ENCODE results near the gene BORCS5. TPM values are rescaled to one million over a fixed set of nuclear protein-coding genes. Genes with fewer than 3 reads are reported as not detected.

BORCS5 gene
- total RNA-seq, 2 experiments from 2014 or later: 25.7 to 28.4 TPM

DNA sequence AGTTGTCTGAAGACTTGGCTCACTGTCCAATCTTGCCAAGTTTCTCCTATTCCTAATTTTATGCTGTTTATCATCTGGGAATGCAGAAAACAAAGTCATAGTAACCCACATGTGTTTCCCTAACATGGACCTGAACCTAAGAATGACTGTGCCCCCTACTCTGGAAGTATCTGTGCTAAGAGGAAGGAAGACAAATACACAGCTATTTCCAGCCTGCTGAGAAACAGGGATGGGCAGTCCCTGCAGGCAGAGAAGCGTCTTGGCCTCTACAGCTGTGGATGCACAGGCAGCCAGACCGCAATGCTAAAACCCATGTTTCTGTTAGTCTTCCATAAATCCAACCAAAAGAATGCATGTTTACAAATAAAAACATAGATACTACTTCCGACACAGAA lies 149.6 kb downstream of the BORCS5 start:
- Mint-ChIP-seq H3K27ac (peak overlapping the region; percentile 12), H3K36me3 (ENCODE audit: low read depth) (peaks cover 14% of the 10 kb centered on the region), H3K4me1 (peaks cover 33% of the 10 kb centered on the region), H3K4me3 (no peak overlapping the region), H3K9me3 (no peaks in the 10 kb centered on the region), H3K27me3 (no peaks in the 10 kb centered on the region)
- ChIA-PET CTCF (interaction anchor here (0.6 to 1.7 kb wide), 5 partner anchors 10 to 298 kb away, joined by 3 to 4 read pairs (median 3); no protein-coding TSS in a partner anchor), POLR2A (no interaction called here)
- no peak for DNase-seq

DNA sequence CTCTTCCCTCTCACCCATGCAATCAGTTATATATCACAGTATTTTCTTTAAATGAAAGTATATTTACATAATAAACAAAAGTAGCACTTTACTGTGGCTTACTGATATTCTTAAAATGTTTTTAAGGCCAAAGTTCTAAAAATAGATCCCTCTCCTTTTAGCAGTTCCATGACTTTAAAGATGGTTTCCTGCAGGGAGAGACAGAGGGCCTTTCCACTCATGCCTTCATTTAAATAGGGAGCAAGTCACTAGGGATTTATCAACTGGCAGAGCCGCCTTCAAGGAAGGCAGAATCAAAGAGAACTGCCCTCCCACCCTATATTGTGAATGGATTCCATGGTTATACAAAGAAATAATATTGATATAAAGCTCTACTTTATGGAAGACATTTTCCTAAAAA lies 150.2 kb downstream of the BORCS5 start:
- no peak overlapping the region for H3K27ac Mint-ChIP-seq
- H3K9me3 Mint-ChIP-seq: no peaks in the 10 kb centered on the region
- POLR2A ChIA-PET: no interaction called here
- DNase-seq: no peak
- no peak overlapping the region for H3K4me3 Mint-ChIP-seq
- CTCF ChIA-PET: interaction anchor here (1.3 to 1.7 kb wide), 2 partner anchors 9 to 132 kb away, joined by 3 to 4 read pairs; no protein-coding TSS in a partner anchor
- H3K36me3 Mint-ChIP-seq (ENCODE audit: low read depth): peaks cover 14% of the 10 kb centered on the region
- H3K27me3 Mint-ChIP-seq: no peaks in the 10 kb centered on the region
- H3K4me1 Mint-ChIP-seq: peaks cover 33% of the 10 kb centered on the region

- Mint-ChIP-seq H3K4me3 (no peak overlapping the region), H3K27ac (no peak overlapping the region), H3K27me3 (no peaks in the 10 kb centered on the region), H3K36me3 (ENCODE audit: low read depth) (peaks cover 17% of the 10 kb centered on the region), H3K9me3 (no peaks in the 10 kb centered on the region), H3K4me1 (peaks cover 25% of the 10 kb centered on the region)
- no peak for DNase-seq
- CTCF ChIA-PET: interaction anchor here (0.6 to 1.2 kb wide), 2 partner anchors 11 to 217 kb away, joined by 3 read pairs; no protein-coding TSS in a partner anchor
- POLR2A ChIA-PET: no interaction called here
Observed at GRCh38 chr12:12508612-12509011, 151.7 kb downstream of the BORCS5 start.

DNA sequence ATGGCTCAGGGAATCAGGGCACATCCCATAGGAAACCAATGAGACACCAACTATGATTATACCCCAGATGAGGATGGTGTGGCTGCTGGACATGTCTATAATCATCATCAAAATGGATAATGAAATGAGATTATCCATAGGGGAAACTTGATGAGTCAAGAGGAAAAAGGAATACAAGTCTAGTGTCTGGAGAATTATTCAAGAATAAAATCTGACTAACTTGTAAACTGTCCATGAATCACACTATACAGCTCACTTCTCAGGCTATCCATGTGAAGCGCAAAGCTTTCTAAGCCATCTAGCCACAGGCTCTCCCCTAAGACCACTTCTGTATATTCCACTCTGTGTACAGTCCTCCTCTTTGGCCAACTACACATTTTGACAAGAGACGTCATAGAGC lies 153.3 kb downstream of the BORCS5 start:
- no peak overlapping the region for H3K27ac Mint-ChIP-seq
- ChIA-PET CTCF (interaction anchor here (1.2 to 1.4 kb wide), 2 partner anchors 14 to 23 kb away, joined by 4 read pairs; no protein-coding TSS in a partner anchor), POLR2A (no interaction called here)
- no peak overlapping the region for H3K4me3 Mint-ChIP-seq
- H3K9me3 Mint-ChIP-seq: no peaks in the 10 kb centered on the region
- H3K36me3 Mint-ChIP-seq (ENCODE audit: low read depth): peaks cover 21% of the 10 kb centered on the region
- no peak for DNase-seq
- no peaks in the 10 kb centered on the region for H3K27me3 Mint-ChIP-seq
- peaks cover 18% of the 10 kb centered on the region for H3K4me1 Mint-ChIP-seq

- ChIA-PET CTCF (interaction anchor here (1.0 to 1.4 kb wide), 2 partner anchors 14 to 18 kb away, joined by 3 to 4 read pairs; no protein-coding TSS in a partner anchor), POLR2A (no interaction called here)
- Mint-ChIP-seq H3K4me3 (no peak overlapping the region), H3K36me3 (ENCODE audit: low read depth) (peaks cover 21% of the 10 kb centered on the region), H3K27me3 (no peaks in the 10 kb centered on the region), H3K9me3 (no peaks in the 10 kb centered on the region), H3K4me1 (peaks cover 14% of the 10 kb centered on the region), H3K27ac (no peak overlapping the region)
- no peak for DNase-seq
Observed at GRCh38 chr12:12510551-12510950, 153.7 kb downstream of the BORCS5 start.

DNA sequence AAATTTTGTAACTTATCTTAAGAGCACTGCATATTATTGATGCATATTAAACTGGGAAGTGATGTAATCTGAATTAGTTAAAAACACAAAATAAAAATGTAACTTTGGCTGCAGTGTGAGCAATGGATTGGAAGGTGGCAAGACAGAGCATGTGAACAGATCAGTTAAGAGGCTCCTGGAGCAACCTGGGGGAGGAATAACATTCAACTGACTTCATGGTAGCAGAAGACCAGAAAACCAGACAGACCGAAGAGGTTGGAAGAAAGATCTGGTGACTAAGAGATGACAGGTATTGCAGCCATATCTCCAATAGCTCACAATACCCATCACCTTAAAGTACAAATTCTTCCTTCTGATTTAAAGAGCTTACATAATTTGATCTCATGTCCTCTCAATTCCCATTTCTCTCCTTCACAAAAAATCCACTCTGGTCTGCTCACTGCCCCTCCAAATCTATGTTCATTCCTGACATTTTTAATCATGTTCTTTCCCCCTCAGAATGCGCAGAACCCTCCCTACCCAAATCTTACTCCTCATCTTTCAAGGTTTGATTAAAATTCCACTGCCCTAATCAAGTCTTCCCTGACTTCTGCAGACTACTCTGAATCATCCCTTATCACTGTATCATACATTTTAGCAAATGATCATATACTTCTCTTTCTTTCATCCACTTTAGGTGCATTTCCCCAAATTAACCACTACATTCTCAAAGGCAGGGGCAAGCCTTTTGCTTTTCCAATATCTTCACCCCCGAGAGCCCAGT lies 154.3 kb downstream of the BORCS5 start:
- POLR2A ChIA-PET: interaction anchor here (0.6 kb wide), 1 partner anchor 21 kb away, joined by 3 read pairs; no protein-coding TSS in a partner anchor
- H3K27ac Mint-ChIP-seq: no peak overlapping the region
- H3K4me3 Mint-ChIP-seq: no peak overlapping the region
- CTCF ChIA-PET: interaction anchor here (0.7 to 1.4 kb wide), 5 partner anchors 8 to 132 kb away, joined by 3 to 4 read pairs (median 3); no protein-coding TSS in a partner anchor
- peaks cover 21% of the 10 kb centered on the region for H3K36me3 Mint-ChIP-seq (ENCODE audit: low read depth)
- no peak for DNase-seq
- no peaks in the 10 kb centered on the region for H3K27me3 Mint-ChIP-seq
- H3K4me1 Mint-ChIP-seq: peaks cover 9% of the 10 kb centered on the region
- H3K9me3 Mint-ChIP-seq: no peaks in the 10 kb centered on the region

DNA sequence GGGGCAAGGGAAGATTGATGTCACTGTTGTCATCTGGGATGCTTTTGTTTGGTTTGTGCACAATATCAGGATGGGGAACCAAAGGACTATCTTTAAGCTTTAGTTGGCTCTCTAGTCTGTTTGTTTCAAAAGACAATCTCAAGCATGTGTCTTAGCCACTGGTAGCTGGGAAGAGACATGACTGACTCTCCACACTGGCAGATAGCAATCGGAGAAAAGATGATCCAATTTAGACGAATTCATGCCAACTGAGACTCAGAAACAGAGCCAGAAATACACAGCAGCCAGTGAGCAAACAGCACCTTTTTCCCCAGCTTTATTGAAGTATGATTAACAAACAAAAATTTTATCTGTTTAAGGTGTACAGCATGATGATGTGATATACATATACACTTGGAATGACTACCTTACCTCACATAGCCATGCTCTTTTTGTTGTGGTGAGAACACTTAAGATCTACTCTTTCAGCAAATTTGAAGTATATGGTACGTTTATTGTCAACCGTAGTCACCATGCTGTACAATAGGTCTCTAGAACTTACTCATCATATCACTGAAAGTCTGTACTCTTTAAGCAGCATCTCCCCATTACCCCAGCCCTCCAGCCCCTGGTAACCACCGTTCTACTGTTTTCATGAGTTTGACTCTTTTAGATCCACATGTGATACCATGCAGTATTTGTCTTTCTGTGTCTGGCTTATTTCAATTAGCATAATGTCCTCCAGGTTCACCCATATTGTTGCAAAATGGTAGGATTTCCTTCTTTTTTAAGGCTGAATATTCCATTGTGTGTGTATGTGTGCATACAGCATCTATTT lies 155.2 kb downstream of the BORCS5 start:
- H3K27me3 Mint-ChIP-seq: no peaks in the 10 kb centered on the region
- H3K36me3 Mint-ChIP-seq (ENCODE audit: low read depth): peaks cover 25% of the 10 kb centered on the region
- POLR2A ChIA-PET: interaction anchor here (0.6 kb wide), 1 partner anchor 22 kb away, joined by 3 read pairs; no protein-coding TSS in a partner anchor
- CTCF ChIA-PET: interaction anchor here (0.7 to 1.3 kb wide), 3 partner anchors 9 to 133 kb away, joined by 3 to 4 read pairs (median 3); no protein-coding TSS in a partner anchor
- no peak overlapping the region for H3K27ac Mint-ChIP-seq
- H3K4me1 Mint-ChIP-seq: peaks cover 3% of the 10 kb centered on the region
- H3K4me3 Mint-ChIP-seq: no peak overlapping the region
- no peaks in the 10 kb centered on the region for H3K9me3 Mint-ChIP-seq
- no peak for DNase-seq

DNA sequence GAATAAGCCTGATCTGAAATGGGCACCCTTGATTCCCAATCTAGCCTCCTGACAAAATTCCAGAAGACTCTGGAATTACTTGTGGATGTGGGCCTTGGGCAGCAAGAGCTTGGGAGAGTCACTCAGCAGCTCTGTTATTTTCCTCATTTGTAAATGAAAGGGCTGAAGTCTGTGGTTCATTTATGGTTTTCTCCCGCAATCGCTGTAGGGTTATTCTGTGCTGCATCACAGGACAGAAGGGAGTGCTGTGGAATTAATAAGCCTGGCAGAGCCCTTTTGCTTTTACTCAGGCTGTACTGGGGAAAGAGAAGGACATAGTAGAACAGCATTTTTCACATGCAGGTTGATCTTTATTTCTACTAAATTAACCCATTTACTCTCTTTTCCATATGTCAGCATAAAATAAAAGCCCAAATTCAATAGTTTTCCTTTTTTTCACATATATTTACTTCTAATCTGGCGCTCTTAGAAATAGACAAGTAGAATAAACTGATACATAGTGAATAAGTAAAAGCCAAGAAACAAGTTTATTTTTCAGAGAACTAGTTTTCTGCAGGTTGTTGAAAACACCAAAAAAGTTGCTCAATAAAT lies 156.6 kb downstream of the BORCS5 start:
- Mint-ChIP-seq H3K4me1 (peaks cover 3% of the 10 kb centered on the region), H3K36me3 (ENCODE audit: low read depth) (peaks cover 36% of the 10 kb centered on the region), H3K4me3 (no peak overlapping the region), H3K27me3 (no peaks in the 10 kb centered on the region), H3K9me3 (no peaks in the 10 kb centered on the region), H3K27ac (no peak overlapping the region)
- DNase-seq: no peak
- ChIA-PET CTCF (interaction anchor here (0.6 to 1.4 kb wide), 2 partner anchors 43 to 58 kb away, joined by 3 to 5 read pairs; no protein-coding TSS in a partner anchor), POLR2A (no interaction called here)

GRCh38 chr12:12518464-12518845 lies 161.6 kb downstream of the BORCS5 start:
- CTCF ChIA-PET: interaction anchor here (0.6 to 4.2 kb wide), 2 partner anchors 9 kb away, joined by 3 to 18 read pairs; no protein-coding TSS in a partner anchor
- peaks cover 3% of the 10 kb centered on the region for H3K4me1 Mint-ChIP-seq
- H3K27ac Mint-ChIP-seq: no peak overlapping the region
- POLR2A ChIA-PET: no interaction called here
- H3K27me3 Mint-ChIP-seq: no peaks in the 10 kb centered on the region
- H3K9me3 Mint-ChIP-seq: no peaks in the 10 kb centered on the region
- peaks cover 44% of the 10 kb centered on the region for H3K36me3 Mint-ChIP-seq (ENCODE audit: low read depth)
- no peak overlapping the region for H3K4me3 Mint-ChIP-seq
- DNase-seq: no peak

- H3K4me1 Mint-ChIP-seq: peaks cover 3% of the 10 kb centered on the region
- ChIA-PET CTCF (interaction anchor here (0.5 to 4.2 kb wide), 5 partner anchors 9 to 399 kb away, joined by 3 to 18 read pairs (median 3); no protein-coding TSS in a partner anchor), POLR2A (no interaction called here)
- no peaks in the 10 kb centered on the region for H3K9me3 Mint-ChIP-seq
- H3K4me3 Mint-ChIP-seq: no peak overlapping the region
- H3K27me3 Mint-ChIP-seq: no peaks in the 10 kb centered on the region
- peaks cover 42% of the 10 kb centered on the region for H3K36me3 Mint-ChIP-seq (ENCODE audit: low read depth)
- no peak overlapping the region for H3K27ac Mint-ChIP-seq
- DNase-seq: no peak
Observed at GRCh38 chr12:12518919-12519318, 162.0 kb downstream of the BORCS5 start.
